Astrocyte (in vitro differentiated cells and primary cell): ENCODE results near the gene PRKAR2B. TPM values are rescaled to one million over a fixed set of nuclear protein-coding genes. Genes with fewer than 3 reads are reported as not detected.

ENCODE experiments used
- DNase-seq: peaks from one replicate; pipeline ENCODE4 v3.0.0-alpha.2; 2010; ENCODE audit warnings: low read depth
- FAIRE-seq: peaks from 2 replicates; lab custom pipeline; 2011; peaks lifted over from hg19 to GRCh38; lab: Jason Lieb, UNC
- H2AFZ ChIP-seq: 2 replicates; pipeline ENCODE4 v1.6.0; 2012; ENCODE audit warnings: low read depth, low read length, inconsistent platforms
- H3K27ac ChIP-seq: 2 replicates; pipeline ENCODE4 v1.5.1; 2011; ENCODE audit warnings: low read depth, low read length, inconsistent platforms
- H3K27me3 ChIP-seq: 2 replicates; pipeline ENCODE4 v1.6.0; 2011; ENCODE audit warnings: low read length, inconsistent platforms; ENCODE audit not compliant: insufficient read depth
- H3K36me3 ChIP-seq: 2 replicates; pipeline ENCODE4 v1.5.1; 2011; ENCODE audit warnings: low read length, inconsistent platforms; ENCODE audit not compliant: insufficient read depth
- H3K4me1 ChIP-seq: 2 replicates; pipeline ENCODE4 v1.5.1; 2011; ENCODE audit warnings: low read length, inconsistent platforms; ENCODE audit not compliant: insufficient read depth
- H3K4me2 ChIP-seq: 2 replicates; pipeline ENCODE4 v1.6.0; 2012; ENCODE audit warnings: low read length, inconsistent platforms
- H3K4me3 ChIP-seq: 2 replicates; pipeline ENCODE4 v1.5.1; 2011; ENCODE audit warnings: low read depth, mild to moderate bottlenecking, low read length, inconsistent platforms; ENCODE audit not compliant: insufficient read depth
- H3K79me2 ChIP-seq: 2 replicates; pipeline ENCODE4 v1.6.0; 2012; ENCODE audit warnings: mild to moderate bottlenecking, low read length, inconsistent platforms; ENCODE audit not compliant: insufficient read depth
- H3K9ac ChIP-seq: 2 replicates; pipeline ENCODE4 v1.6.0; 2012; ENCODE audit warnings: mild to moderate bottlenecking, low read length, inconsistent platforms
- H3K9me3 ChIP-seq: 2 replicates; pipeline ENCODE4 v1.5.1; 2012; ENCODE audit warnings: low read depth, mild to moderate bottlenecking, low read length, inconsistent platforms; ENCODE audit not compliant: insufficient read depth
- H4K20me1 ChIP-seq: 2 replicates; pipeline ENCODE4 v1.6.0; 2012; ENCODE audit warnings: low read length, inconsistent platforms; ENCODE audit not compliant: insufficient read depth
- H3K27ac Mint-ChIP-seq: one replicate; pipeline ENCODE4 v1.8.0; 2021; ENCODE audit warnings: mild to moderate bottlenecking, mixed read lengths; ENCODE audit not compliant: unreplicated experiment
- H3K27me3 Mint-ChIP-seq: one replicate; pipeline ENCODE4 v1.8.0; 2021; ENCODE audit warnings: low read depth, mixed read lengths; ENCODE audit not compliant: unreplicated experiment
- H3K36me3 Mint-ChIP-seq: one replicate; pipeline ENCODE4 v1.8.0; 2021; ENCODE audit warnings: low read depth, mixed read lengths; ENCODE audit not compliant: unreplicated experiment
- H3K4me1 Mint-ChIP-seq: one replicate; pipeline ENCODE4 v1.8.0; 2021; ENCODE audit warnings: low read depth, mixed read lengths; ENCODE audit not compliant: unreplicated experiment
- H3K4me3 Mint-ChIP-seq: one replicate; pipeline ENCODE4 v1.8.0; 2021; ENCODE audit warnings: mild to moderate bottlenecking, moderate library complexity, mixed read lengths; ENCODE audit not compliant: unreplicated experiment
- H3K9me3 Mint-ChIP-seq: one replicate; pipeline ENCODE4 v1.8.0; 2021; ENCODE audit warnings: mild to moderate bottlenecking, mixed read lengths; ENCODE audit not compliant: unreplicated experiment
- EZH2 ChIP-seq: IDR thresholded peaks from 2 replicates; pipeline ENCODE4 v1.6.1; 2012; ENCODE audit warnings: mild to moderate bottlenecking, low read length, inconsistent platforms; ENCODE audit not compliant: insufficient read depth
- total RNA-seq: library from RNA; stranded (reverse); gene quantifications from 2 replicates; pipeline ENCODE4 v1.2.1, GENCODE V29; 2021
- TF ChIP-seq, protein P1 (sequence below): IDR thresholded peaks from 2 replicates; pipeline ENCODE4 v1.5.1; 2011; ENCODE audit warnings: low read depth, mild to moderate bottlenecking, inconsistent platforms, low read length, moderate library complexity; ENCODE audit not compliant: insufficient read depth

PRKAR2B gene
- total RNA-seq, 1 donor from 2014 or later: 7.6 TPM

DNA sequence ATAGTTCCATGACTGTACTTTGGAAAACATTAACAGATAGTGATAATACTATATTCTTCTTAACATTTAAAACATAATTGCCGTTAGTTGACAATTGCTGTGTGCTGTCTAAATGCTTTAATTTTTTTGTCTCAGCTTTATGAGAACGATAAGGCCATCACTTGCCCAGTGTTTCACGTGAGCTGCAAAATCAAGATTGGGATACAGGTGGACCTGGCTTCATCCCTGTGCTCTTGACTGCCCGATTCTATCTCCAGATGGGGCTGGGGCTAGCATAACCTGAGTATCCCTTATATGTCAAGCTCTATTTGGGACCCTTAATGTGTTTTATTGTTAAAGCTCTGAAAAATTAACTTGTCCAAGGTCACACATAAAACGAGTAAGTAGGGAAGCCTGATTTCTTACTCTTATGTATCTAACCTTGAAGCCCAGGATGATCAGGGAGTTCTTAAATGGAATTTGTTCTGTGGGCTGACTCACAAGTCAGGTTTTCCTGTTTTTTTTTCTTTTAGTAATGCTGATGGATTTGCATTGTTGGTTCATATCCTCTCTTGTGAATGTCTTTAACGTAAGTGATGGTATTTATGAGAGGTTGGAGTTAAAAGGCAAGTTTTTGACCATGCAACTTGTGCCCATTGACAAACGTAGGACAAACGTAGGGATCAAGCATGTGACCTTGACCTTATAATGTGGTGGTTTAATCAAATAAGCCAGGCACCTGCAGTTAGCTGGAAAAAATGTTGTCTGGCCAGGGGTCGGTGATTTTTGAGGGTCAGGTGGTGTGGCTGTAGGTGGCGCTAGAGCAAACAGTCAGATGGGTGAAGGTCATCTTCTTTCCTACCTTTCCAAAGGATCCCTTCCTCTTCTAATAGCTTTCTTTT, 3.6 kb downstream of the PRKAR2B start:
- TF ChIP-seq, protein P1, sequence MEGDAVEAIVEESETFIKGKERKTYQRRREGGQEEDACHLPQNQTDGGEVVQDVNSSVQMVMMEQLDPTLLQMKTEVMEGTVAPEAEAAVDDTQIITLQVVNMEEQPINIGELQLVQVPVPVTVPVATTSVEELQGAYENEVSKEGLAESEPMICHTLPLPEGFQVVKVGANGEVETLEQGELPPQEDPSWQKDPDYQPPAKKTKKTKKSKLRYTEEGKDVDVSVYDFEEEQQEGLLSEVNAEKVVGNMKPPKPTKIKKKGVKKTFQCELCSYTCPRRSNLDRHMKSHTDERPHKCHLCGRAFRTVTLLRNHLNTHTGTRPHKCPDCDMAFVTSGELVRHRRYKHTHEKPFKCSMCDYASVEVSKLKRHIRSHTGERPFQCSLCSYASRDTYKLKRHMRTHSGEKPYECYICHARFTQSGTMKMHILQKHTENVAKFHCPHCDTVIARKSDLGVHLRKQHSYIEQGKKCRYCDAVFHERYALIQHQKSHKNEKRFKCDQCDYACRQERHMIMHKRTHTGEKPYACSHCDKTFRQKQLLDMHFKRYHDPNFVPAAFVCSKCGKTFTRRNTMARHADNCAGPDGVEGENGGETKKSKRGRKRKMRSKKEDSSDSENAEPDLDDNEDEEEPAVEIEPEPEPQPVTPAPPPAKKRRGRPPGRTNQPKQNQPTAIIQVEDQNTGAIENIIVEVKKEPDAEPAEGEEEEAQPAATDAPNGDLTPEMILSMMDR: no peak
- no peak for TF ChIP-seq EZH2
- no peaks in the 10 kb centered on the region for H3K9me3 ChIP-seq
- H3K27ac ChIP-seq: no peak overlapping the region
- peaks cover 13% of the 10 kb centered on the region for H3K4me1 ChIP-seq
- no peaks in the 10 kb centered on the region for H4K20me1 ChIP-seq
- no peaks in the 10 kb centered on the region for H3K27me3 Mint-ChIP-seq
- H3K36me3 ChIP-seq: no peaks in the 10 kb centered on the region
- H3K4me3 ChIP-seq: no peak overlapping the region
- H3K79me2 ChIP-seq: no peaks in the 10 kb centered on the region
- FAIRE-seq (no peak), DNase-seq (peak; percentile 22)
- H3K4me1 Mint-ChIP-seq: peaks cover 13% of the 10 kb centered on the region
- no peaks in the 10 kb centered on the region for H3K36me3 Mint-ChIP-seq
- H3K9me3 Mint-ChIP-seq: no peaks in the 10 kb centered on the region
- no peak overlapping the region for H2AFZ ChIP-seq
- H3K4me3 Mint-ChIP-seq: no peak overlapping the region
- no peak overlapping the region for H3K9ac ChIP-seq
- no peaks in the 10 kb centered on the region for H3K27me3 ChIP-seq
- no peak overlapping the region for H3K27ac Mint-ChIP-seq
- no peak overlapping the region for H3K4me2 ChIP-seq

GRCh38 chr7:107048783-107049418, 4.4 kb downstream of the PRKAR2B start:
- H3K27ac ChIP-seq: no peak overlapping the region
- peaks cover 13% of the 10 kb centered on the region for H3K4me1 ChIP-seq
- no peaks in the 10 kb centered on the region for H4K20me1 ChIP-seq
- H3K36me3 ChIP-seq: no peaks in the 10 kb centered on the region
- no peaks in the 10 kb centered on the region for H3K27me3 ChIP-seq
- no peak overlapping the region for H3K4me2 ChIP-seq
- Mint-ChIP-seq H3K4me1 (peaks cover 12% of the 10 kb centered on the region), H3K27me3 (no peaks in the 10 kb centered on the region), H3K4me3 (no peak overlapping the region), H3K36me3 (no peaks in the 10 kb centered on the region), H3K9me3 (no peaks in the 10 kb centered on the region), H3K27ac (no peak overlapping the region)
- TF ChIP-seq, protein P1: no peak
- H2AFZ ChIP-seq: no peak overlapping the region
- FAIRE-seq (no peak), DNase-seq (no peak)
- H3K79me2 ChIP-seq: no peaks in the 10 kb centered on the region
- no peaks in the 10 kb centered on the region for H3K9me3 ChIP-seq
- no peak overlapping the region for H3K4me3 ChIP-seq
- H3K9ac ChIP-seq: no peak overlapping the region

DNA sequence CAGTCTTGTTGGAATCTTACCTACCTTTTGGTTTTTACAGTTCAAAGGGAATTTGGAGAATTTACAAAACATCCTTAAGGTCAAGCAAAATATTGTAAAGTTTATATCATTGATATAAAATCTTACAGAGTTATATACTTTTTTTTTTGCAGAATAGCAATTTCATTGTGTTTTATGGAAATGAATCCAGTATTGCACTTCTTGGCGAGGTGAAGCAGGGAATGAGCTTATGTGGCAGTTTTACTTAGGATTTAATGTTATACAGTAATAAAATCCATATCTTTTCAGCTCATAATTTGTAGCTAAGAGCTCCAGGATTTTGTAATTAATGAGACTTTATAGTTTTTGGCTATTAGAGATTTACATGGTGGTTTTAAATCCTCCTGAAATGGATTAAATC, 5.0 kb downstream of the PRKAR2B start:
- H3K4me3 Mint-ChIP-seq: no peak overlapping the region
- H4K20me1 ChIP-seq: no peaks in the 10 kb centered on the region
- TF ChIP-seq, protein P1: no peak
- TF ChIP-seq EZH2: no peak
- H3K27ac ChIP-seq: no peak overlapping the region
- H3K27ac Mint-ChIP-seq: no peak overlapping the region
- no peaks in the 10 kb centered on the region for H3K9me3 ChIP-seq
- no peak overlapping the region for H3K4me2 ChIP-seq
- no peak overlapping the region for H2AFZ ChIP-seq
- H3K79me2 ChIP-seq: no peaks in the 10 kb centered on the region
- peaks cover 11% of the 10 kb centered on the region for H3K4me1 Mint-ChIP-seq
- H3K27me3 Mint-ChIP-seq: no peaks in the 10 kb centered on the region
- DNase-seq (no peak), FAIRE-seq (no peak)
- H3K4me1 ChIP-seq: peaks cover 13% of the 10 kb centered on the region
- no peaks in the 10 kb centered on the region for H3K36me3 Mint-ChIP-seq
- no peaks in the 10 kb centered on the region for H3K9me3 Mint-ChIP-seq
- H3K36me3 ChIP-seq: no peaks in the 10 kb centered on the region
- no peak overlapping the region for H3K9ac ChIP-seq
- H3K4me3 ChIP-seq: no peak overlapping the region
- H3K27me3 ChIP-seq: no peaks in the 10 kb centered on the region
